Stimulated activated CD4-positive, alpha-beta T cell treated with anti-CD3 and anti-CD28 coated beads, Interleukin-15, amount 100 ng/mL, for 48 hours (primary cell): ENCODE measurements around the gene FITM1.
A peak's percentile ranks its signal among the peaks of the same experiment; 100 is the strongest.

Experiments used
- DNase-seq, 2 donors: peaks; one replicate each; pipeline ENCODE4 v3.0.0-alpha.2; 2020; ENCODE audit warnings: low read depth in 2 of 2

Gene FITM1

GRCh38 chr14:24130380-24130716, at the start of gene FITM1:
TSS of gene FITM1 (plus strand) at chr14:24130659. CDS start at chr14:24131564, 905 bp downstream.
- DNase-seq, result no peak

GRCh38 chr14:24080888-24081738, 49.3 kb upstream of the FITM1 start:
- peak; percentile 36 to 66 for DNase-seq

GRCh38 chr14:24081739-24082211, 48.7 kb upstream of the FITM1 start:
- DNase-seq, result no peak

GRCh38 chr14:24082411-24083080, 47.9 kb upstream of the FITM1 start:
- no peak for DNase-seq

GRCh38 chr14:24083462-24083861, 47.0 kb upstream of the FITM1 start:
- no peak for DNase-seq

- no peak for DNase-seq
These were observed 46.0 kb upstream of the FITM1 start for GRCh38 chr14:24084440-24084839.

GRCh38 chr14:24085215-24085614, 45.2 kb upstream of the FITM1 start:
- no peak for DNase-seq

- no peak for DNase-seq
These were observed 44.1 kb upstream of the FITM1 start for GRCh38 chr14:24086193-24086955.

- DNase-seq, result no peak
These were observed 43.5 kb upstream of the FITM1 start for GRCh38 chr14:24087004-24087403.

- no peak for DNase-seq
These were observed 42.4 kb upstream of the FITM1 start for GRCh38 chr14:24088095-24088494.

GRCh38 chr14:24089890-24090289, 40.6 kb upstream of the FITM1 start:
- DNase-seq, result no peak

GRCh38 chr14:24092110-24092504, 38.4 kb upstream of the FITM1 start:
- no peak for DNase-seq

- DNase-seq, result no peak
These were observed 37.8 kb upstream of the FITM1 start for GRCh38 chr14:24092505-24093206.

GRCh38 chr14:24093207-24093900, 37.1 kb upstream of the FITM1 start:
- DNase-seq, result no peak

- DNase-seq, result peak; percentile 79 to 83
These were observed 36.3 kb upstream of the FITM1 start, which contains the start of gene PCK2 for GRCh38 chr14:24093901-24094840. TSS of gene PCK2 (plus strand) at chr14:24094311. CDS start at chr14:24094406, 95 bp downstream.

- DNase-seq, result no peak
These were observed 35.6 kb upstream of the FITM1 start for GRCh38 chr14:24094841-24095270.

- DNase-seq, result peak; percentile 57
These were observed 35.0 kb upstream of the FITM1 start for GRCh38 chr14:24095271-24096068.

- no peak for DNase-seq
These were observed 33.8 kb upstream of the FITM1 start for GRCh38 chr14:24096545-24097181.
